ENCODE measurements around the gene WFIKKN1.
A peak's percentile ranks its signal among the peaks of the same experiment; 100 is the strongest.

WFIKKN1 gene, protein sequence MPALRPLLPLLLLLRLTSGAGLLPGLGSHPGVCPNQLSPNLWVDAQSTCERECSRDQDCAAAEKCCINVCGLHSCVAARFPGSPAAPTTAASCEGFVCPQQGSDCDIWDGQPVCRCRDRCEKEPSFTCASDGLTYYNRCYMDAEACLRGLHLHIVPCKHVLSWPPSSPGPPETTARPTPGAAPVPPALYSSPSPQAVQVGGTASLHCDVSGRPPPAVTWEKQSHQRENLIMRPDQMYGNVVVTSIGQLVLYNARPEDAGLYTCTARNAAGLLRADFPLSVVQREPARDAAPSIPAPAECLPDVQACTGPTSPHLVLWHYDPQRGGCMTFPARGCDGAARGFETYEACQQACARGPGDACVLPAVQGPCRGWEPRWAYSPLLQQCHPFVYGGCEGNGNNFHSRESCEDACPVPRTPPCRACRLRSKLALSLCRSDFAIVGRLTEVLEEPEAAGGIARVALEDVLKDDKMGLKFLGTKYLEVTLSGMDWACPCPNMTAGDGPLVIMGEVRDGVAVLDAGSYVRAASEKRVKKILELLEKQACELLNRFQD

DNA sequence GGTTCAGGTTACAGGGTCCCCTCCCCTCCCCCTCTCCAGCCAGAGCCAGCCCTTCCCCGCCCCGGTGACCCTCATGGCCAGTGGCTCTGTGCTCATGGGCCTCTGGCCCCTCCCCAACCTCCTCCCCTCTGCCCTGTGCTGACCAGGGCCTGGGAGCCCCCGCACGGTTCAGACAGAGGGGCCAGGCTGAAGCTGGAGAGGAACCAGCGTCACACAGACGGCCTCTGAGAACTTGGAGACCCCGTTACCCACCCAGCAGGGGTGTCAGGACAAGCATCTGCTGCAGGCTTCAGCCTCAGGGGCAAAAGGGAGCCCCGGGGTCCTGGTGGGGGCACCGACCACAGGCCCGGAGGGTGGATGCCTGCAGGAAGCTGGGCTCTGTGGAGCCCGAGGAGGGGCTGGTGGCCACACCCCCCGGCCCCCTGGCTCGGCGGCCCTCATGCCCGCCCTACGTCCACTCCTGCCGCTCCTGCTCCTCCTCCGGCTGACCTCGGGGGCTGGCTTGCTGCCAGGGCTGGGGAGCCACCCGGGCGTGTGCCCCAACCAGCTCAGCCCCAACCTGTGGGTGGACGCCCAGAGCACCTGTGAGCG is at the start of gene WFIKKN1:
Gene WFIKKN1 (plus strand): TSS at position 171 of the 591 bp plus-strand sequence. CDS start 269 bp downstream, at position 440.
- DNase-seq (ENCODE audit: low spot score), result peak; percentile 82

DNA sequence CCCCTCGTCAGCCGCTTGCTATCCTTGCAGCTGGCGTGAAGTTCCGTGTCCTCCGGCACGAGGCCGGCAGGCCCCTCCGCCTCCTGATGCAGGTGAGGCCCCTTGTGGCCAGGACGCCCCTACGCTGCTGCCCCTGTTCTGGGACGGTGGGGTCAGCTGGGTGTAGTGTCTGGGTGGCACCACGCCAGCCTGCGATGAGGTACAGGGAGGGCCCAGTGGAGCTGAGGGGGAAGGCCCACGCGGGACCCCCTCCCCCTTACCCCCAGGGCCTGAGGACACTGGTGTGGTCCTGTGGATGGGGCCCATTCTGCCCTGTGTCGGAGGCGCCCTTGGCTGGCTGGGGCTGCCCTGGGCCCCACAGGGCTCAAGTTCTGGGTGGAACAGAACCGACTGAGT is 48.6 kb upstream of the WFIKKN1 start:
- no peak for DNase-seq (ENCODE audit: low spot score)

DNA sequence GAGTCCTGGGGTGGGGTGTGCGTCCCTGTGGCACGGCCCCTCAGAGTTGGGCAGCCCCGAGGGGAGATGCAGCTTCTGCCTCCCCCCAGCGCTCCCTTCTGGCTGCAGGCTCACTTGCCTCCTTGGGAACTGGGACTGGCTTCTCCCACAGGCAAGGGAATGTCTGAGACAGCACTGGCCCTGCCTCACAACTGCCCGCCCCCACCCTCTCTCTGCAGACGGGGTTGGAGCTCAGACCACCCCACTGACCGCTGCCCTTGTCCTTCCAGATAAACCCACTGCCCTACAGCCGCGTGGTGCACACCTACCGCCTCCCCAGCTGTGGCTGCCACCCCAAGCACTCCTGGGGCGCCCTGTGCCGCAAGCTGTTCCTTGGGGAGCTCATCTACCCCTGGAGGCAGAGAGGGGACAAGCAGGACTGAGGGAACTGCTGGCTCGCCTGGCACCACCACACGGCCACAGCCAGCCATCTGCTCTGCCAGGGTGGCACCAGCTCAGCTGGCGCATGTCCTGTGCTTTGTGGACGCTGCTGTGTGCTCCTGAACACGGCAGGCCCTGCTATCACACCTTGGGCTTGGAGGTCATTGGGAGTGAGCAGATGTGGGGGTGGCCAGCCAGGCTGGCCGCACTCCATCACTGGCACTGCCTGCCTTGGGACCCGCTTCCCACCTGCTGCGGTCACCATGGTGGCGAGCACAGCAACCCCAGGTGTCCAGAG is 48.0 kb upstream of the WFIKKN1 start:
- no peak for DNase-seq (ENCODE audit: low spot score)

DNA sequence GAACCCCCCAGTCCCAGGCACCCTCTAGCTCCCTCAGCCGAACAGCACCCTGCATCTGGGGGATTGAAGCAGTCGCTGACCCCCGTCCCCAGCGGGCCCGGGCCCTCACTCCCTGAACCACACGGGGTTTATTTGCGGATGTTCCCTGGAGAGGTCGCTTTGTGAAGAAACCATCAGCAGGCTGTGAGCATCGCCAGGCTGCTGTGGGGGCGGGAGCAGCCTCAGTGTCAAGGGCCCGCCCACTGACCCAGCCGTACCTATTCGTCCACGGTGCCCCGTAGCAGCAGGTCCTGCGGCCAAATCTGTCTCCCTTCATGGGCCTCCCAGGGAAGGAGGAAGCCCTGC is 47.3 kb upstream of the WFIKKN1 start:
- peak; percentile 74 for DNase-seq (ENCODE audit: low spot score)

DNA sequence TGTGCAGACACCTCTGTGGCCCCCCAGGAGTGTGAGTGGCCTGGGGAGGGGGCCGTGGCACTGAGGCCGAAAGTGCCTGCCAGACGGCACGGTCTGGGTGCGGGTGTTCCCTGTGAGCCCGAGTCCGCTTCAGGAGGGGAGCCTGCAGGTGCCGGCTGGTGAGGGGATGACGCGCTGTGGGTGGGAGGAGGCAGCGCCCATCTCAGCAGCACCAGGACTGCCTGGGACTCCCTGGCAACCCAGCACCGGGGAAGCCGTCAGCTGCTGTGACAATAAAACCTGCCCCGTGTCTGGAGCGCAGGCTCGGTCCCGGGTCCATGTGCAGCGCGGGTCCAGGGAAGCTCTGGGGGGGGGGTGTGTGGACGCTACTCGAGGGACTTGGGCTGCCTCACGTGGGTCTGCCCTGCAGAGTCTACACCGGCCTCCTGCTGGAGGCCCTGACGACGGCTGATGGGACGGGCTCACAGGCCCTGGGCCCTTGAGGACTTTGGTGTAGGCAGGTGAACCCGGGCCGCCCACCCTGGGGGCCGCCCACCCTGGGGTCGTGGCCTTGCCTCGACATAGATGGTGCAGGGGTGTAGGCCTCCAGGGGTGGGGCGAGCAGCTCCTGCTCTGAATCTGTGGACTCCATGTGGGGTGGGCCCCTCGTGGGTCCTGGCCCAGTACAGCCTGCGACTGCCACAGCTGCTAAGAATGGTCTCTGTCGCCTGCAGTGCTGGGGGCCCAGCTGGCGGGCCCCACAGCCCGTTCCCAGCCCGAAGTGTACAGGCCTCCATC is 46.8 kb upstream of the WFIKKN1 start:
- DNase-seq (ENCODE audit: low spot score), result peak; percentile 48

DNA sequence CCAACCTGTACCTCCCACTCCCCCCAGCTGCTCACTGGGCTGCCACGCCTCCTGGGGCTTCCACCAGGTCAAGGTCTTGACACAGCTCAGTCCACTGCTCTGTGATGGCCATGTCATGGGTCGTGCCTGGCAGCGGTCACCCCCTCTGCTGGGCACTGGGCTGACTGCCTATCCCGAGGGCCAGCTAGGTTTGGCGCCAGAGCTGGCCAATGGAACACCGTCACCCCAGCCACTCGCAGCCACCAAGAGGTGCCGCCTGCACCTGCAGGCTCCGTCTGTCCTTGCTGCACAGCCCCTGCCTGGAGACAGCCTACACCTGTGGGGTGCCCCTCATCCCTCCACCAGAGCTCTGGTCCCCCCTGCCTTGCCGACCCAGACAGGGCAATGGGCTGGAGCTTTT is 45.4 kb upstream of the WFIKKN1 start:
- DNase-seq (ENCODE audit: low spot score), result peak; percentile 53

DNA sequence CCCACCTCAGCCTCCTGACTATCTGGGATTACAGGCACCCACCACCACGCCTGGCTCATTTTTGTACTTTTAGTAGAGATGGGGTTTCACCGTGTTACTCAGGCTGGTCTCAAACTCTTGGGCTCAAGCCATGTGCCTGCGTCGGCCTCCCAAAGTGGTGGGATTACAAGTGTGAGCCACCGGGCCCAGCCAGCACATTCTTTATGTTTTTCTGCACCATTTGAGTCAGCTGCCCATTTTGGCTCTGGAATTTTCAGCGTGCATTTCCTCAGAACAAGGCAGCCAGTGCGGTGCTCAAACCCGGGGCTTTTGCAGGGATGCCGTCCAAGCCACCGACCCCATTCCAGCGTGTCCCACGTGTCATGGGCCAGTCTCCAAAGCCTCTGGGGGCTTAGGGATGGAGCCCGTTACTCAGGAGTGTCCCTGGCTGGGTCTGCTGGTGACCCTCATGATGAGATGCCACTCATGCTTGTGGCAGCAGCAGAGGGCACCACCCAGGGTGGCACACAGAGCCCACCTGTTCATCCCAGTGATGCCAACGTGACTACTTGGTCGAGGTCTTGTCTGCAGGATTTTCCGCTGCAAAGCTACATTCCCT is 44.6 kb upstream of the WFIKKN1 start:
- DNase-seq (ENCODE audit: low spot score), result no peak

DNA sequence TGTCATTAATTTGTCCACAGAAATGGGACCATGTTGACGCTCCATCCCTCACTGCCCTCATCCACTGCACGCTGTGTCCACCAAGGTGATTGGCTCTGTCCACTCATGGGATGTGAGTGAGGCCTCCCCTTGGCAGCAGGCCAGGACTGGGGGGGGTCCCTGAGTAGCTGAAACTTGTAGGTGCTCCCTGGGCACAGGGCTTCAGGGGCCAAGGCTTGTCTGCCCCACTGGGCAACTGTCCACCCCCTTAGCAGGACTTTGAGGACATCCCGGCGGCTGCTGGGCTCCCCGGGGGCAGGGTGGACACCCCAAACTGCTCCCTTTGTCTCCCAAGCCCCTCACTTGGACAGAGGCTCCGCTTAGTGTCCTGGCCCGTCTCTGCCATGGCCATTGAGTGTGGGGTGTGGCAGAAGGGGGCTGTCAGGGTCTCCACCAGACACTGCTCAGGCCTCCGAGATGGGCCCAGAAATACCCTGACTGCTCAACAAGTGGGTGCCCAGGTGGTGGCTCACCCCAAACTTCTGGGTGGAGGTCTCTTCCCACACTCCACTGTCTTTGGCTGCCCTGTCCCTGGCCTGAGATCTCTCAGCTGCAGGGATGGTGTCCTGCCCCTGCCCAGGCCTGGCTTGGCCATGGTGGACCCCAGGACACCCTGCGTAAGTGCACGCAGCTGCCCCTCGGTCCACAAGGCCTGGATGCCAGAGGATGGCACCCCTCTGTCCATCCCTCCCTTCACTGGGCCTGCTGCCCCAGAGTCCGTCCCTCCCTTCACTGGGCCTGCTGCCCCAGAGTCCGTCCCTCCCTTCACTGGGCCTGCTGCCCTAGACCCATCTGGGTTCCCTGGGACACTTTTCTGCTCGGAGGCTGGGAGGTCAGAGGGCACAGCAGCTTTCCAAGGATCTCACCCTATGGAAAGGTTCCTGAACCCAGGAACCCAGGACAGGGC is 43.9 kb upstream of the WFIKKN1 start:
- no peak for DNase-seq (ENCODE audit: low spot score)

DNA sequence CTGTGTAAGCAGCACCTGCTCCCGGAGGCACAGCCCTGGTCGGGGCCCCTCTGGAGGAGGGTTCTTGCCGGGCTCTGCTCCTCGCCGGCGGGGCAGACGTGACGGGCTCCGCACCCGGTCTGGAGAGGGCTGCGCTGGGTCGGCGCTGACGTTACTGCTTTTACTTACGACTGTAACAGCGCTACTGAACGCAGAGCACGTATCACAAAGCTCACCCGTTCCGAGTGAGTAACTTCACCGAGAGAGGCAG is 42.2 kb upstream of the WFIKKN1 start:
- DNase-seq (ENCODE audit: low spot score), result no peak

DNA sequence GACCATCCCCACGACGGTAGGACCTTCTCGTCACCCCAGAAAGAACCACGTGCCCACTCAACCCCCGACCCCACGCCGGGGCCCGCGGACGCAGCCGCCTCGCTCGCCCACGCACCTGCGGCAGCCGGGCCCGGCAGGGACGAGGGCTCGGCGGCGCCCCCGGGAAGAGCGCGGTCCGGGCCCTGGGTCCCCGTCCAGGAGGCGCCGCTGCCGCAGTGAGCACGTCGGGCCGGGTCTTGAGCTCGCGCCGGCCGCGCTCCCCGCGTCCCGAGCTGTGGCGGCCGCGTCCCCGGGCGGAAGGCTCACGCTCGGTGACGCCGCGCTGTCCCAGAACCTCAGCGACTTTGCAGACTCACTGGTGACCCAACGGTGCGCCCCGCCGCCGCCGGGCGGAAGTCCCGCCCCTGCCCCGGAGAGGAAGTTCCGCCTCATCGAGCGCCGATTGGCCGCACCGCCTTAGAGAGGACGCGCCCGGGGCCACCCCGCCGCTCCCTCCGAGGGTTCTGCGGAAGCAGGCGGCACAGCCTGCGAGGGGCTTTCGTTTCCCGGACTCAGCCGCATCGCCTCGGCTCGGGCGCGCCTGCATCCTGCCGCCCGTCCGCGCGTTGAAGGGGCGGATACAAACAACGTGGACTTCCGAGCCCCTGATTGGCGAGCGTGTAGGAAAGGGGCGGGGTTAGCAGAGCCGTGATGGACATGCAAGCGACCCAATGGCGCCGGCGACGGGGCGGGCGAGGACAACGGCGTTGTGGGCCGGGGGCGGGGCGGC is 41.7 kb upstream of the WFIKKN1 start:
- DNase-seq (ENCODE audit: low spot score), result peak; percentile 84

DNA sequence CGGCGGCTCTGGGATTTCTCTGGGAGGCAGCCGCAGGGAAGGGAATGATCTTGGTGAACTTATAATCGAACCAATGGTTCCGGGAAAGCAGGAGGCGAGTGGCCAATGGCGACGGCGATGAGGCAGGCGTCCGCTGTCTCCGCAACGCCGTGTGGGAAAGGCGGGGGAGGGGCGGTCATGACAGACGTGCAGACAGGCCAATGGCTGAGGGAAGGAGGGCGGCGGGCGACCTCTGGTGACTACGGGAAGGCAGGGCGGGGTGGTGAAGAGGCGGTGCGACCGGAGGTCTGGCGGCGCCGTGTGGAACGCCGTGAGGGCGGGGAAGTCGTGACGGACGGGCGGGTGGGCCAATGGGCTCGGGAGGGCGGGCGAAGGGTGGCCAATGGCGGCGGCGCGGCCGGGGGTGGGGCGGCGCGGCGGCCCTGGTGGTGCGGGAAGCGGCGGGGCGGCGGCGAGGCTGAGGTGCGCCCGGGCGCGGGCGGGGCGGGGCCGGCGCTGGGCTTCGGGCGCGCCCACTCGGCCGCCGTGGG is 41.1 kb upstream of the WFIKKN1 start, which contains the start of gene RAB40C:
Gene RAB40C (plus strand): TSS at position 409 of the 530 bp plus-strand sequence. CDS start 226 bp downstream, outside the sequence.
- DNase-seq (ENCODE audit: low spot score), result peak; percentile 98

DNA sequence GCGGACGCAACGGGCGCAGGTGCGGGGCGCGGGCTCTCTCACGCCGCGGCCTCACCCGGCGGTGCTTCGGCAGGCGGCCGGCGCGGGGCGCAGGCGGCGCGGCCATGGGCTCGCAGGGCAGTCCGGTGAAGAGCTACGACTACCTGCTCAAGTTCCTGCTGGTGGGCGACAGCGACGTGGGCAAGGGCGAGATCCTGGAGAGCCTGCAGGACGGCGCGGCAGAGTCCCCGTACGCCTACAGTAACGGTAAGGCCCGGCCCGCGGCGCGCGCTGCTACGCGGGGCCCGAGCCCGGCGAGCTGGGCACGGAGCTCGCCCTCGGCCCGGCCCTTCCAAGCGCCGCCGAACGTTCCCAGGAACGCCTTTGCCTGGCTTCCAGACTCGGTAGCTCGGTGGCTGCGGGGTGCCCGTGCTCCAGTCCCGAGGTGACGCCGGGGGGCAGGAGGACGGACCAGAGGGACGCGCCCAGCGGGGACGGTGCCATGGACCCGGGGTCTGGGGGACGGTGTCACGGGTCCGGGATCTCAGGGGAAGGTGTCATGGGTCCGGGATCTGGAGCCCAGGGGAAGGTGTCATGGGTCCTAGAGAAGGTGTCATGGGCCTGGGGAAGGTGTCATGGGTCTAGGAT is 40.5 kb upstream of the WFIKKN1 start:
- DNase-seq (ENCODE audit: low spot score), result peak; percentile 49

DNA sequence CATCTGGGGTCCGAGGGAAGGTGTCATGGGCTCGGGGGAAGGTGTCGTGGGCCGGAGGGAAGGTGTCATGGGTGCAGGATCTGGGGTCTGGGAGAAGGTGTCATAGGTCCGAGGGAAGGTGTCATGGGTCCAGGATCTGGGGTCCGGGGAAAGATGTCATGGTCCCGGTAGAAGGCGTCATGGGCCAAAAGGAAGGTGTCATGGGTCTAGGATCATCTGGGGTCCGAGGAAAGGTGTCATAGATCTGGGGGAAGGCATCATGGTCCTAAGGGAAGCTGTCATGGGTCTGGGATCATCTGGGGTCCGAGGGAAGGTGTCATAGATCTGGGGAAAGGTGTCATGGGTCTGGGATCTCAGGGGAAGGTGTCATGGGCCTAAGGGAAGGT is 40.0 kb upstream of the WFIKKN1 start:
- no peak for DNase-seq (ENCODE audit: low spot score)

DNA sequence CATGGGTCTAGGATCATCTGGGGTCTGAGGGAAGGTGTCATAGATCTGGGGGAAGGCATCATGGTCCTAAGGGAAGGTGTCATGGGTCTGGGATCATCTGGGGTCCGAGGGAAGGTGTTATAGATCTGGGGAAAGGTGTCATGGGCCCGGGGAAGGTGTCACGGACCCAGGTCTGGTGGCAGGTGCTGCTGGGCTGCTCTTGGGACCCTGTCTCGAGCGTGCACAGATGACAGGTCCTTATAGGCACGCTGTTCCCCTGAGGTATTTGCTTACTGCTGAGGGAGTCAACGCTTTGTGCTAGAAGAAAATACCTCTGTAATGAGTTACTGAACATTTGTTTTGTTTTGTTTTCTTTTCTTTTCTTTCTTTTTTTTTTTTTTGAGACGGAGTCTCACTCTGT is 39.6 kb upstream of the WFIKKN1 start:
- no peak for DNase-seq (ENCODE audit: low spot score)

DNA sequence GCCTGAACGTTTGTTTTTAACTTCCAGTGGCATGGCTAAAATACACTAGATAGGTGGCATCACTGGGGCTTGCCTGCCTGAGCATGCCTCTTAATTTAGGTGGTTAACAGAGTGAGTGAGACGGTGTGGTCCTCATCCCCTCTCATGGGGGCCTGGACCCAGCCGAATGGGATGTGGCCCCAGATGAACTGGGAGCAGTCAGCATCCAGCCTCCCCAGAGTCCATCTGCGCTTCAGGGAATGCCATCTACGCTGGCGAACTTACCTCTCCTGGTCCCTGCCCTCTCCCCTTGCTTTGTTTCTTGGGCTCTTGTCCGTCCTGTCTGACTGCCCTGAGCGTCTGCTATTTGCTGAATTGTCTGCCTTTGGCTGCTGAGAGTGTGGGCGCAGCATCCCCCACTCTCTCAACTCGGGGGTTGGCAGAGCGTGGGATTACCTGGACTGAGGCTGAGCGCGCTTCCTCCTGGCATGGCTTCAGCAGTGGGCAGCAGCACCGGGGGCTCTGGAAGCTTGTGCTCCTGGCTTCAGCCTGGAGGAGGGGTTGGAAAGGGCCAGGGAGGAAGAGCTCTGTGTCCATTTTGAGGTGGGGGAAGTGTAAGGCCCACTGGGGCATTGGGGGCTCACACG is 38.8 kb upstream of the WFIKKN1 start:
- DNase-seq (ENCODE audit: low spot score), result no peak

DNA sequence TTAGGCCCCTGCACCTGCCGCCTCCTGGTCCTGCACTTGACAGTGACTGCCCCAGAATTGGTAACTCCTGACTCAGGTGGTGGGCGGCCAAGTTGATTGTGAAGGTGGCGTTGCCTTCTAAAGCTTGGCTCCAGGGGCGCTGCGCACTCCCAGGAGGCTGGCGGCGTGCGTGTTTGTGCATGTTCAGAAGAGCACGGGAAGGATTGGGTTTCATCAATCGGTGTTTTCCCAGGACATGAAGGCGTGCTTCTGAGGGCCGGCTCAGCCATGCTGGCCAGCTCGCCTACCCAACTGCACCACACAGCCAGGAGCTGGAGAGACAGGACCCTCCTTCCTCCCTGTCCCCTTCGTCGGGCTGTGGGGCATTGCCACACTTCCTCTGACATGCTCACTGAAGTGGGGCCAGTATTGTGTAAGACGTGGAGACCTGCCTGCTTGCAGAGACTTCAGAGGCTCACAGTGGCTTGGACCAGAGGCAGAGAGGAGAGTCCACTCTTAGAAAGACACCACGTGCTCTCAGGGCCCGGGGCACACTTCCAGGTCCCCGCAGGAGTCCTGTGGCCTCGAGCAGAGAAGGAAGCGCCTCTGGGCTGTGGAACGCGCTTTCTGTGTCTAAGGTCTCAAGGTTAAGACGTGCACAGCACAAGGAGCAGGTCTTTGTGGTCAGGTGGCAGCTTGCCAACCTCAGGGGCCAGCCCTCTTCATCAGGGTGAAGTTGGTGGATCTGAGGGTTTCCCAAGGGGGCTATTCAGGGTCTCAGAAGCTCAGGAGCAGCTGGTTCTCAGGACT is 38.1 kb upstream of the WFIKKN1 start:
- DNase-seq (ENCODE audit: low spot score), result no peak

DNA sequence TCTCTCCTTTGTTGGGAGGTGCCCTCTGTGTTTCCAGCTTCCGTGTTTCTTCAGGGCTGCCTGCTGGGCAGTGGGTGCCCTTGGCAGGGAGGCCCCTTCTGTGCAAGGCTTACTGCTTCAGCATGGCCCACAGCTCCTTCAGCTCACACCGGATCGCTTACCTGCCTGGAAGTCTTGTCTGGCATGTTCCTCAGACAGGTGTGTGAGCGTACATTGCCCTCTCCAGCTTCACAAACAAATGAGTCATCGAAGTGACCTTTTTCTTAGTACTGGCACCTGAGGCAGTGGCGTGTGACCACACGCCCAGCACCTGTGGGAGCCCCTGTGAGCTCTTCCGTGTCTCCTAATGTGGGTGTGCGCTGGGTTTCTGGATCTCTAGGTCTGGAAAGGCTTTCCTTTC is 37.4 kb upstream of the WFIKKN1 start:
- no peak for DNase-seq (ENCODE audit: low spot score)

DNA sequence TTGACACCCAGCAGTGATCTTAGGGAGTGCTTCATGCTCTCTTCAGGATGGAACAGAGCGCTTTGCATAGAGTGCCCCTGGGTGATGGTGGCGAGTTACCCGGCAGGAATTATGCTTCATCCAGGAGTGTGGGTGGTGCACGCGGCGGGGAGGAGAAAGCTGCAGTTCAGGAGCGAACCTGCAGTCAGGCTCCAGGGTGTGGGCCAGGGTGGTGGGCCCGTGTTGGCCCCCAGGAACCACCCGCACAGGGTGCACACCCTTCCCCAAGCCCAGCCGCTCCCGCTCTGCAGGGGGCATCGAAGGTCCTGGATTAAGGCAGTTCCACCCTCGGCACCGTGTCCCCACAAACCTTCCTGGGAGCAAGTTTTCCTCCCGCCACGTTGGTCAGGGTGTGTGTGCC is 37.0 kb upstream of the WFIKKN1 start:
- DNase-seq (ENCODE audit: low spot score), result no peak

All from iPS-NIHi11 (cell line).